ENCODE results near the gene GPR15LG.
"Not testable (repeated sequence)": the region's sequence is repeated elsewhere in the genome, so short reads cannot be mapped to it uniquely, and the experiment has no call there.

The GPR15LG gene

GRCh38 chr10:84163996-84164395, 9.6 kb upstream of the GPR15LG start:
- ChIA-PET POLR2A (no interaction called here), CTCF (interaction anchor here (1.3 to 1.4 kb wide), 2 partner anchors 16 to 41 kb away, joined by 3 to 5 read pairs; no protein-coding TSS in a partner anchor)
- no peaks in the 10 kb centered on the region for H3K36me3 ChIP-seq (ENCODE audit: control insufficient read depth in 2 of 2, insufficient read depth in 1 of 2, low read length in 2 of 2)
- TF ChIP-seq ZBTB21 (tag by site-specific recombination; IDR thresholded peaks at IDR 0.05) (no peak), KLF17 (tag by site-specific recombination; IDR thresholded peaks at IDR 0.05) (peak; percentile 77), SP2 (tag by site-specific recombination; IDR thresholded peaks at IDR 0.05) (no peak), SP3 (tag by site-specific recombination; IDR thresholded peaks at IDR 0.05) (no peak), ZSCAN18 (tag by site-specific recombination; IDR thresholded peaks at IDR 0.05) (no peak), PBX3 (CRISPR knock-in tag; IDR thresholded peaks at IDR 0.05) (no peak)
- H3K4me3 ChIP-seq (ENCODE audit: low read depth, low read length), result no peak overlapping the region
- H3K4me1 ChIP-seq (ENCODE audit: control insufficient read depth, insufficient read depth, low read length), result no peaks in the 10 kb centered on the region
- no peak overlapping the region for H3K27ac ChIP-seq (ENCODE audit: extremely low read depth, low read depth, low read length)
- no peaks in the 10 kb centered on the region for H3K9me3 ChIP-seq (ENCODE audit: control insufficient read depth, insufficient read depth, low read depth, low read length)

GRCh38 chr10:84164442-84164841, 9.2 kb upstream of the GPR15LG start:
- Histone ChIP-seq H3K27ac (ENCODE audit: extremely low read depth, low read depth, low read length) (no peak overlapping the region), H3K4me1 (ENCODE audit: control insufficient read depth, insufficient read depth, low read length) (no peaks in the 10 kb centered on the region), H3K36me3 (ENCODE audit: control insufficient read depth in 2 of 2, insufficient read depth in 1 of 2, low read length in 2 of 2) (no peaks in the 10 kb centered on the region), H3K9me3 (ENCODE audit: control insufficient read depth, insufficient read depth, low read depth, low read length) (no peaks in the 10 kb centered on the region), H3K4me3 (ENCODE audit: low read depth, low read length) (no peak overlapping the region)
- TF ChIP-seq ZSCAN4 (tag by site-specific recombination; IDR thresholded peaks at IDR 0.05), result no peak
- TF ChIP-seq CTCF (tag by site-specific recombination; IDR thresholded peaks at IDR 0.05), result no peak
- no peak for TF ChIP-seq ZNF558 (tag by site-specific recombination; IDR thresholded peaks at IDR 0.05)
- TF ChIP-seq ZNF544 (tag by site-specific recombination; IDR thresholded peaks at IDR 0.05), result no peak
- ChIA-PET CTCF (interaction anchor here (0.6 to 1.3 kb wide), 3 partner anchors 16 to 41 kb away, joined by 3 to 6 read pairs (median 5); no protein-coding TSS in a partner anchor), POLR2A (no interaction called here)

GRCh38 chr10:84166620-84167288, 6.8 kb upstream of the GPR15LG start:
- no peaks in the 10 kb centered on the region for H3K4me1 ChIP-seq (ENCODE audit: control insufficient read depth, insufficient read depth, low read length)

GRCh38 chr10:84167289-84167653, 6.3 kb upstream of the GPR15LG start:
- H3K27ac ChIP-seq (ENCODE audit: extremely low read depth, low read depth, low read length); POLR2A ChIA-PET; H3K9me3 ChIP-seq (ENCODE audit: control insufficient read depth, insufficient read depth, low read depth, low read length); H3K36me3 ChIP-seq (ENCODE audit: control insufficient read depth in 2 of 2, insufficient read depth in 1 of 2, low read length in 2 of 2); H3K4me3 ChIP-seq (ENCODE audit: low read depth, low read length); H3K4me1 ChIP-seq (ENCODE audit: control insufficient read depth, insufficient read depth, low read length); CTCF ChIA-PET: not testable (repeated sequence)

More at GRCh38 chr10:84166620-84167288, 6.8 kb upstream of the GPR15LG start:
- no peak overlapping the region for H3K27ac ChIP-seq (ENCODE audit: extremely low read depth, low read depth, low read length)
- H3K4me3 ChIP-seq (ENCODE audit: low read depth, low read length), result no peak overlapping the region
- CTCF ChIA-PET, result interaction anchor here (0.5 kb wide), 1 partner anchor 20 kb away, joined by 5 read pairs; no protein-coding TSS in a partner anchor
- no peak for TF ChIP-seq ZBTB21 (tag by site-specific recombination; IDR thresholded peaks at IDR 0.05)
- no peak for TF ChIP-seq ZNF239 (tag by site-specific recombination; IDR thresholded peaks at IDR 0.05)
- TF ChIP-seq FEZF1 (tag by site-specific recombination; IDR thresholded peaks at IDR 0.05), result no peak
- no peak for TF ChIP-seq ZNF785 (tag by site-specific recombination; IDR thresholded peaks at IDR 0.05)
- TF ChIP-seq TCF7L2 (IDR thresholded peaks at IDR 0.05; ENCODE audit: borderline replicate concordance, low read depth, low read length), result no peak
- no peak for TF ChIP-seq ZNF140 (tag by site-specific recombination; IDR thresholded peaks at IDR 0.05)
- TF ChIP-seq ZNF24 (tag by site-specific recombination; IDR thresholded peaks at IDR 0.05), result no peak
- no peak for TF ChIP-seq ZFHX2 (tag by site-specific recombination; conservative IDR thresholded peaks at IDR 0.05)
- no peak for TF ChIP-seq GLIS2 (tag by site-specific recombination; IDR thresholded peaks at IDR 0.05)
- TF ChIP-seq PRDM6 (tag by site-specific recombination; IDR thresholded peaks at IDR 0.05), result no peak
- no peak for TF ChIP-seq BCL11B (tag by site-specific recombination; IDR thresholded peaks at IDR 0.05; ENCODE audit: low read depth)
- POLR2A ChIA-PET, result no interaction called here
- no peaks in the 10 kb centered on the region for H3K36me3 ChIP-seq (ENCODE audit: control insufficient read depth in 2 of 2, insufficient read depth in 1 of 2, low read length in 2 of 2)
- H3K9me3 ChIP-seq (ENCODE audit: control insufficient read depth, insufficient read depth, low read depth, low read length), result no peaks in the 10 kb centered on the region

Data from HEK293 (cell line).